HCT116 (cell line): Measurements from ENCODE around the gene DLG2.

Experiments
- CEBPB ChIP-seq: IDR thresholded peaks from 2 replicates; pipeline ENCODE4 v1.6.1; 2012; ENCODE audit warnings: low read depth
- EZH2 ChIP-seq: fragments of 200-600 bp; sonication (generic); IDR thresholded peaks from 2 replicates; pipeline ENCODE4 v1.6.1; 2017; ENCODE audit warnings: antibody characterized with exemption, mixed run types
- EZH2phosphoT487 ChIP-seq: fragments of 200-600 bp; IDR thresholded peaks from 2 replicates; pipeline ENCODE4 v1.6.1; 2018; ENCODE audit warnings: antibody characterized with exemption, borderline replicate concordance
- FOSL1 ChIP-seq: IDR thresholded peaks from 2 replicates; pipeline ENCODE4 v1.6.1; 2012; ENCODE audit warnings: low read depth
- RAD21 ChIP-seq: IDR thresholded peaks from 2 replicates; pipeline ENCODE4 v1.6.1; 2012; ENCODE audit warnings: low read depth, mild to moderate bottlenecking
- REST ChIP-seq: IDR thresholded peaks from 2 replicates; pipeline ENCODE4 v1.6.1; 2012; ENCODE audit warnings: low read depth
- ZNF274 ChIP-seq: fragments of 200-500 bp; sonication (Bioruptor generic); IDR thresholded peaks from 2 replicates; pipeline ENCODE4 v1.6.1; 2014; ENCODE audit warnings: mild to moderate bottlenecking, low read depth, low read length, inconsistent platforms
- TF ChIP-seq, protein P1 (sequence below), 3 experiments: fragments of 200-600 bp in 1 of 3; sonication (generic) in 1 of 3; IDR thresholded peaks in 2 of 3; conservative IDR thresholded peaks in 1 of 3; 2 replicates each; pipeline ENCODE4 v1.5.1; 2012 to 2017; ENCODE audit warnings: low read depth in 2 of 3, low read length in 2 of 3, antibody characterized with exemption in 1 of 3, borderline replicate concordance in 1 of 3, control low read depth in 1 of 3, mild to moderate bottlenecking in 1 of 3, mixed read lengths in 1 of 3, mixed run types in 1 of 3, moderate library complexity in 1 of 3; ENCODE audit not compliant: insufficient read depth in 1 of 3

DNA sequence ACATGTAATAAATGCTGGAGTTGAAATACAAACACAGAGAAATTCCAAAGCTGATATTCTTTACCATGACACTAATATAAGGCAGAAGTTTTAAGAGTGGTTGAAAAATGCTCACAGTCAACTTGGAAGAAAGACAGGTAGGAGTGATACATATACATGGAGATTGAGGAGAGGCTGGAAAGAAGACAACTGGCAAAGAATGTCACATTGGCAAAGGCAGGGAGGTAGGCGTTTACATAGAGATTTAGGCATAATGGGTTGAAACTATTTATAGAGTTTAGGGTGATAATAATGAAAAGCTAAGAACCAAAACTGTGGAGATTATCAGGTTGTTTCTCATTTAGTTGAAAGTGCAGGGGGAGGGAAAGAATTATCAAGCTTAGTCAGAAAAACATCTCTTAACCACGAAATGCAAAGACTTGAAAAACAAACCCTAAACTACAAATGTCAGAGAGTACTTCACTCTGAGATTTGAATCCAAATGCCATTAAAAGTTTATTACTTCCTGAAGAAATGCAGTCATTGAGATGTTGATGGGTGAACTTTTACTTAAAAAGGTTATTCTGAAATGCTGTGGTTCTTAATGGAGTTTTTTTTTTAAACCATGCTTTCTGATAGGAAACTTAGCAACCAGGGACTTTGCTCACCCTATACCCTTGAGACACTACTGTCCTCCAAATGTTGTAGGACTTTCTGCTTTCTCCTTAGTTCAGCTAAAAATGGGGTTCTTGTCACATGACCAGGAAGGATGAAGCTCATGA lies 2202.6 kb downstream of the DLG2 start:
- no peak for TF ChIP-seq EZH2
- TF ChIP-seq, protein P1, sequence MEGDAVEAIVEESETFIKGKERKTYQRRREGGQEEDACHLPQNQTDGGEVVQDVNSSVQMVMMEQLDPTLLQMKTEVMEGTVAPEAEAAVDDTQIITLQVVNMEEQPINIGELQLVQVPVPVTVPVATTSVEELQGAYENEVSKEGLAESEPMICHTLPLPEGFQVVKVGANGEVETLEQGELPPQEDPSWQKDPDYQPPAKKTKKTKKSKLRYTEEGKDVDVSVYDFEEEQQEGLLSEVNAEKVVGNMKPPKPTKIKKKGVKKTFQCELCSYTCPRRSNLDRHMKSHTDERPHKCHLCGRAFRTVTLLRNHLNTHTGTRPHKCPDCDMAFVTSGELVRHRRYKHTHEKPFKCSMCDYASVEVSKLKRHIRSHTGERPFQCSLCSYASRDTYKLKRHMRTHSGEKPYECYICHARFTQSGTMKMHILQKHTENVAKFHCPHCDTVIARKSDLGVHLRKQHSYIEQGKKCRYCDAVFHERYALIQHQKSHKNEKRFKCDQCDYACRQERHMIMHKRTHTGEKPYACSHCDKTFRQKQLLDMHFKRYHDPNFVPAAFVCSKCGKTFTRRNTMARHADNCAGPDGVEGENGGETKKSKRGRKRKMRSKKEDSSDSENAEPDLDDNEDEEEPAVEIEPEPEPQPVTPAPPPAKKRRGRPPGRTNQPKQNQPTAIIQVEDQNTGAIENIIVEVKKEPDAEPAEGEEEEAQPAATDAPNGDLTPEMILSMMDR (IDR thresholded peaks at IDR 0.05 in 2 of 3, conservative IDR thresholded peaks at IDR 0.05 in 1 of 3; ENCODE audit: borderline replicate concordance in 1 of 3, insufficient read depth in 1 of 3, low read depth in 2 of 3, low read length in 2 of 3), result no peak
- no peak for TF ChIP-seq EZH2phosphoT487
- TF ChIP-seq ZNF274, result no peak
- TF ChIP-seq CEBPB, result no peak
- TF ChIP-seq RAD21, result no peak
- TF ChIP-seq FOSL1, result no peak
- TF ChIP-seq REST, result no peak
